Measurements from ENCODE around the gene AKAP13.

DNA sequence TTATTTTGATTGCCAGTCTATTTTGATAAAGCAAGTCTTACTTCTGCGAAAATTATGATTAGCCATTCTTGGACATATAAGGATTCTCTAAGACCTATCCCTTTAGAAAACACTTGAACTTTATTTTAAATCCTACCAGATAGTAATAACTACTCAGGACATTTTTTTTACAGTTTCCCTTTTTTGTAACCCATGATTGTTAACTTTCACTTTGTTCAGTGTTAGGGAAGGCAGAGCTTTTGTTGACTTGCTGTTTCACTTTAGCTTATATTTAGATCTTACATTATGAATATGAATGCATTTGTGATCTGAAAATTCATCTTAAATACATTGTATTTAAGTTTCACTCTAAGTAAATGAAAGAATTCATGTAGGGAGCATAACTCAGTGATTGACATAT is 167.0 kb downstream of the AKAP13 start:
- TF ChIP-seq, protein P1, sequence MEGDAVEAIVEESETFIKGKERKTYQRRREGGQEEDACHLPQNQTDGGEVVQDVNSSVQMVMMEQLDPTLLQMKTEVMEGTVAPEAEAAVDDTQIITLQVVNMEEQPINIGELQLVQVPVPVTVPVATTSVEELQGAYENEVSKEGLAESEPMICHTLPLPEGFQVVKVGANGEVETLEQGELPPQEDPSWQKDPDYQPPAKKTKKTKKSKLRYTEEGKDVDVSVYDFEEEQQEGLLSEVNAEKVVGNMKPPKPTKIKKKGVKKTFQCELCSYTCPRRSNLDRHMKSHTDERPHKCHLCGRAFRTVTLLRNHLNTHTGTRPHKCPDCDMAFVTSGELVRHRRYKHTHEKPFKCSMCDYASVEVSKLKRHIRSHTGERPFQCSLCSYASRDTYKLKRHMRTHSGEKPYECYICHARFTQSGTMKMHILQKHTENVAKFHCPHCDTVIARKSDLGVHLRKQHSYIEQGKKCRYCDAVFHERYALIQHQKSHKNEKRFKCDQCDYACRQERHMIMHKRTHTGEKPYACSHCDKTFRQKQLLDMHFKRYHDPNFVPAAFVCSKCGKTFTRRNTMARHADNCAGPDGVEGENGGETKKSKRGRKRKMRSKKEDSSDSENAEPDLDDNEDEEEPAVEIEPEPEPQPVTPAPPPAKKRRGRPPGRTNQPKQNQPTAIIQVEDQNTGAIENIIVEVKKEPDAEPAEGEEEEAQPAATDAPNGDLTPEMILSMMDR (IDR thresholded peaks at IDR 0.05), result no peak
- TF ChIP-seq EZH2 (IDR thresholded peaks at IDR 0.05) (no peak), EZH2phosphoT487 (IDR thresholded peaks at IDR 0.05) (no peak)

Data from neural progenitor cell (in vitro differentiated cells).